HG03095 (cell line): ENCODE measurements around the gene CYSLTR1.
"Not testable (repeated sequence)": the region's sequence is repeated elsewhere in the genome, so short reads cannot be mapped to it uniquely, and the experiment has no call there.

ENCODE experiments used
- ATAC-seq: cut with Tn5 transposase; IDR thresholded peaks from one replicate; pipeline ENCODE4 v1.9.1; 2021; ENCODE audit warnings: moderate library complexity; ENCODE audit not compliant: unreplicated experiment

Gene CYSLTR1

GRCh38 chrX:78226047-78226446 lies 101.4 kb downstream of the CYSLTR1 start:
- ATAC-seq, result not testable (repeated sequence)
